Measurements from ENCODE around the gene PCDHA8.
"Not testable (repeated sequence)": the region's sequence is repeated elsewhere in the genome, so short reads cannot be mapped to it uniquely, and the experiment has no call there.

Gene PCDHA8, protein sequence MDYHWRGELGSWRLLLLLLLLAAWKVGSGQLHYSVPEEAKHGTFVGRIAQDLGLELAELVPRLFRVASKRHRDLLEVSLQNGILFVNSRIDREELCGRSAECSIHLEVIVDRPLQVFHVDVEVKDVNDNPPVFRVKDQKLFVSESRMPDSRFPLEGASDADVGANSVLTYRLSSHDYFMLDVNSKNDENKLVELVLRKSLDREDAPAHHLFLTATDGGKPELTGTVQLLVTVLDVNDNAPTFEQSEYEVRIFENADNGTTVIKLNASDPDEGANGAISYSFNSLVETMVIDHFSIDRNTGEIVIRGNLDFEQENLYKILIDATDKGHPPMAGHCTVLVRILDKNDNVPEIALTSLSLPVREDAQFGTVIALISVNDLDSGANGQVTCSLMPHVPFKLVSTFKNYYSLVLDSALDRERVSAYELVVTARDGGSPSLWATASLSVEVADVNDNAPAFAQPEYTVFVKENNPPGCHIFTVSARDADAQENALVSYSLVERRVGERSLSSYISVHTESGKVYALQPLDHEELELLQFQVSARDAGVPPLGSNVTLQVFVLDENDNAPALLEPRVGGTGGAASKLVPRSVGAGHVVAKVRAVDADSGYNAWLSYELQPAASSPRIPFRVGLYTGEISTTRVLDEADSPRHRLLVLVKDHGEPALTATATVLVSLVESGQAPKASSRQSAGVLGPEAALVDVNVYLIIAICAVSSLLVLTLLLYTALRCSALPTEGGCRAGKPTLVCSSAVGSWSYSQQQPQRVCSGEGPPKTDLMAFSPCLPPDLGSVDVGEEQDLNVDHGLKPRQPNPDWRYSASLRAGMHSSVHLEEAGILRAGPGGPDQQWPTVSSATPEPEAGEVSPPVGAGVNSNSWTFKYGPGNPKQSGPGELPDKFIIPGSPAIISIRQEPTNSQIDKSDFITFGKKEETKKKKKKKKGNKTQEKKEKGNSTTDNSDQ

DNA sequence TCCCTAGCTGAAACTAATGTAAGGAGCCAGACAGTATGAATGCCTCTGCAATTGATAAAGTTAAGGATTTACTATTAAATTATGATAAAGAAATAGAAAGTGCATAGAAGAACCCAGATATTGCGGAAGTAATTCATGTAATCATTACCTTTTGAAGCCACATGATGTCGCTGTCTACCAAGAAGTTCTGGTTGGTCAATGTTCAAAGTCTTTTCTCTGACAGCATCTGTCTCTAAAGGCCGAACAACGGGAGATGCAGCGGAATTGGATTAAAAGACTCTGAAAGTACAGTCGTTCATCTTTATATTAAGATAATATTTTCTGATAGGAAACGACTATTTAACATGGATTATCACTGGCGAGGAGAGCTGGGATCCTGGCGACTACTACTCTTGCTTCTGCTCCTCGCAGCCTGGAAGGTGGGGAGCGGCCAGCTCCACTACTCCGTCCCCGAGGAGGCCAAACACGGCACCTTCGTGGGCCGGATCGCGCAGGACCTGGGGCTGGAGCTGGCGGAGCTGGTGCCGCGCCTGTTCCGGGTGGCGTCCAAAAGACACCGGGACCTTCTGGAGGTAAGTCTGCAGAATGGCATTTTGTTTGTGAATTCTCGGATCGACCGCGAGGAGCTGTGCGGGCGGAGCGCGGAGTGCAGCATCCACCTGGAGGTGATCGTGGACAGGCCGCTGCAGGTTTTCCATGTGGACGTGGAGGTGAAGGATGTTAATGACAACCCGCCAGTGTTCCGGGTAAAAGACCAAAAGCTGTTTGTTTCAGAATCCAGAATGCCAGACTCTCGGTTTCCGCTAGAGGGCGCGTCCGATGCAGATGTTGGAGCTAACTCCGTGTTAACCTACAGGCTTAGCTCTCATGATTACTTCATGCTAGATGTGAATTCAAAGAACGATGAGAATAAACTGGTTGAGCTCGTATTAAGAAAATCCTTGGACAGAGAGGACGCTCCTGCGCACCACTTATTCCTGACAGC lies at the start of gene PCDHA8:
PCDHA8 (plus strand) TSS at position 210 of the 985 bp plus-strand sequence; CDS start at position 345, 135 bp downstream.
- peak; percentile 6 for DNase-seq

DNA sequence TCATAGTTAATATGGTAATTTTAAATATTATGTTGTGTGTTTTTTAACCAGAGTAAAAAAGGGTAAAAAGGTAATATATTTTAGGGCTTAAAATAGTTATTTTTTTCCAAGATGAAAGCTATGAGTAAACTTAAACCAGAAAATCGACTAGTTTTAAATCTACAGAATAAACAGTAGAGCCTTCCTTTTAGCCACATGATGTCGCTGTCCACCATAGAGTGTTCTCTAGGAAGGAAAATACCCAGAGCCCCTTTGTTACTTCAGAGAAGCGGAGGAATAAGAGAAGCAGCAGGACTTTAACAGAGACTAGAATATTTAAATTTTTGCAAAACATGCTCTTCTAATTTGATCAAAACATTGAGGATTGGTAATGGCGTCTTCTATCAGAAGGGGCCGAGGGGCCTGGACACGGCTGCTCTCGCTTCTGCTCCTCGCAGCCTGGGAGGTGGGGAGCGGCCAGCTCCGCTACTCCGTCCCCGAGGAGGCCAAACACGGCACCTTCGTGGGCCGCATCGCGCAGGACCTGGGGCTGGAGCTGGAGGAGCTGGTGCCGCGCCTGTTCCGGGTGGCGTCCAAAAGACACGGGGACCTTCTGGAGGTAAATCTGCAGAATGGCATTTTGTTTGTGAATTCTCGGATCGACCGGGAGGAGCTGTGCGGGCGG lies 46.3 kb upstream of the PCDHA8 start, which contains the start of gene PCDHA2:
PCDHA2 (plus strand) TSS at position 258 of the 664 bp plus-strand sequence.
- no peak for DNase-seq

DNA sequence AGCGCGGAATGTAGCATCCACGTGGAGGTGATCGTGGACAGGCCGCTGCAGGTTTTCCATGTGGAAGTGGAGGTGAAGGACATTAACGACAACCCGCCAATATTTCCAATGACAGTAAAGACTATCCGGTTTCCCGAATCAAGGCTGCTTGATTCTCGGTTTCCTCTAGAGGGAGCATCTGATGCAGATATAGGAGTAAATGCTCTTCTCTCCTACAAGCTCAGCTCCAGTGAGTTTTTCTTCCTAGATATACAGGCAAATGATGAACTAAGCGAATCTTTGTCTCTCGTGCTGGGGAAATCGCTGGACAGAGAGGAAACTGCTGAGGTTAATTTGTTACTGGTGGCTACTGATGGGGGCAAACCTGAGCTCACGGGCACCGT lies 45.7 kb upstream of the PCDHA8 start:
- peak; percentile 3 for DNase-seq

DNA sequence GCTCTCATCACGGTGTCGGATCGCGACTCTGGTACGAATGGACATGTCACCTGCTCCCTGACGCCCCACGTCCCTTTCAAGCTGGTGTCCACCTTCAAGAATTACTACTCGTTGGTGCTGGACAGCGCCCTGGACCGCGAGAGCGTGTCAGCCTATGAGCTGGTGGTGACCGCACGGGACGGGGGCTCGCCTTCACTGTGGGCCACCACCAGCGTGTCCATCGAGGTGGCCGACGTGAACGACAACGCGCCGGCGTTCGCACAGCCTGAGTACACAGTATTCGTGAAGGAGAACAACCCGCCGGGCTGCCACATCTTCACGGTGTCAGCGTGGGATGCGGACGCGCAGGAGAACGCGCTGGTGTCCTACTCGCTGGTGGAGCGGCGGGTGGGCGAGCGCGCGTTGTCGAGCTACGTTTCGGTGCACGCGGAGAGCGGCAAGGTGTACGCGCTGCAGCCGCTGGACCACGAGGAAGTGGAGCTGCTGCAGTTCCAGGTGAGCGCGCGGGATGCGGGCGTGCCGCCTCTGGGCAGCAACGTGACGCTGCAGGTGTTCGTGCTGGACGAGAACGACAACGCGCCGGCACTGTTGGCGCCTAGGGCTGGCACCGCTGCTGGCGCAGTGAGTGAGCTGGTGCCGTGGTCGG lies 44.8 kb upstream of the PCDHA8 start:
- DNase-seq, result not testable (repeated sequence)

DNA sequence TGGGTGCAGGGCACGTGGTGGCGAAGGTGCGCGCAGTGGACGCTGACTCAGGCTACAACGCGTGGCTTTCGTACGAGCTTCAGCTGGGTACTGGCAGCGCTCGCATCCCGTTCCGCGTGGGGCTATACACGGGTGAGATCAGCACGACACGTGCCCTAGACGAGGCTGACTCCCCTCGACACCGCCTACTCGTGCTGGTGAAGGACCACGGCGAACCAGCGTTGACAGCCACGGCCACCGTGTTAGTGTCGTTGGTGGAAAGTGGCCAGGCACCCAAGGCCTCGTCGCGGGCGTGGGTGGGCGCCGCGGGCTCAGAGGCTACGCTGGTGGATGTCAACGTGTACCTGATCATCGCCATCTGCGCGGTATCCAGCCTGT lies 44.3 kb upstream of the PCDHA8 start:
- no peak for DNase-seq

DNA sequence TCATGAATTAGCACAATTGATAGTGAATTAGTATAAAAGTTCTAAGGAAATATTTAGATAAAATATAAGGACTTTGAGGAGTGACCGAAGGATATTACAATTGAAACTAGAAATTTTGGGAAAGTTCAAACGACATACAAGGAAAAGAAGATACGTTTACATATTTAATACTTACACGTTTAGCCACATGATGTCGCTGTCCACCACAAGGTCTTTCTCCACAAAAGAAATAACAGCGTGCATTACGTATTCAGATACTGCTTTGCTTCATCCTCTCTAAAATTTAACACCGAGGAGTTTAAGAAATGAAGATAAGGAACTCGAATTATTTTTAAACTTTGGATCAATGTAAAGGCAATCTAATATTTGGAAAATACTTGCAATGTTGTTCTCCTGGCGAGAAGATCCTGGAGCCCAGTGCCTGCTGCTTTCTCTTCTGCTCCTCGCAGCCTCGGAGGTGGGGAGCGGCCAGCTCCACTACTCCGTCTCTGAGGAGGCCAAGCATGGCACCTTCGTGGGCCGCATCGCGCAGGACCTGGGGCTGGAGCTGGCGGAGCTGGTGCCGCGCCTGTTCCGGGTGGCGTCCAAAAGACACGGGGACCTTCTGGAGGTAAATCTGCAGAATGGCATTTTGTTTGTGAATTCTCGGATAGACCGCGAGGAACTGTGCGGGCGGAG lies 40.0 kb upstream of the PCDHA8 start, which contains the start of gene PCDHA3:
PCDHA3 (plus strand) TSS at position 242 of the 678 bp plus-strand sequence.
- DNase-seq, result peak; percentile 9

DNA sequence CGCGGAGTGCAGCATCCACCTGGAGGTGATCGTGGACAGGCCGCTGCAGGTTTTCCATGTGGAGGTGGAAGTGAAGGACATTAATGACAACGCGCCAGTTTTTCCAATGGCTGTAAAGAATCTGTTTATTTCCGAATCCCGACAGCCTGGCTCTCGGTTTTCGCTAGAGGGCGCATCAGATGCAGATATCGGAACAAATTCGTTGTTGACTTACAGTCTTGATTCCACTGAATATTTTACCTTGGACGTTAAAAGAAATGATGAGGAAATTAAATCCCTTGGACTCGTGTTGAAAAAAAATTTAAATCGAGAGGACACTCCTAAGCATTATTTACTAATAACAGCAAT lies 39.5 kb upstream of the PCDHA8 start:
- no peak for DNase-seq

DNA sequence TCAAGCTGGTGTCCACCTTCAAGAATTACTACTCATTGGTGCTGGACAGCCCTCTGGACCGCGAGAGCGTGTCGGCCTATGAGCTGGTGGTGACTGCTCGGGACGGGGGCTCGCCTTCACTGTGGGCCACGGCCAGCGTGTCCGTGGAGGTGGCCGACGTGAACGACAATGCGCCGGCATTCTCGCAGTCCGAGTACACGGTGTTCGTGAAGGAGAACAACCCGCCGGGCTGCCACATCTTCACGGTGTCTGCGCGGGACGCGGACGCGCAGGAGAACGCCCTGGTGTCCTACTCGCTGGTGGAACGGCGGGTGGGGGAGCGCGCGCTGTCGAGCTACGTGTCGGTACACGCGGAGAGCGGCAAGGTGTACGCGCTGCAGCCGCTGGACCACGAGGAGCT lies 38.6 kb upstream of the PCDHA8 start:
- DNase-seq, result not testable (repeated sequence)

DNA sequence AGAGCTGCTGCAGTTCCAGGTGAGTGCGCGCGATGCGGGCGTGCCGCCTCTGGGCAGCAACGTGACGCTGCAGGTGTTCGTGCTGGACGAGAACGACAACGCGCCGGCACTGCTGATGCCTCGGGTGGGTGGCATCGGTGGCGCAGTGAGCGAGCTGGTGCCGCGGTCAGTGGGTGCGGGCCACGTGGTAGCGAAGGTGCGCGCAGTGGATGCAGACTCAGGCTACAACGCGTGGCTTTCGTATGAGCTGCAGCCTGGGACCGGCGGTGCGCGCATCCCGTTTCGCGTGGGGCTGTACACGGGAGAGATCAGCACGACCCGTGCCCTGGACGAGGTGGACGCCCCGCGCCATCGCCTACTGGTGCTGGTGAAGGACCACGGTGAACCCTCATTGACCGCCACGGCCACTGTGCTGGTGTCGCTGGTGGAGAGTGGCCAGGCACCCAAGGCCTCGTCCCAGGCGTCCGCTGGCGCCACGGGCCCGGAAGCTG lies 38.2 kb upstream of the PCDHA8 start:
- no peak for DNase-seq

DNA sequence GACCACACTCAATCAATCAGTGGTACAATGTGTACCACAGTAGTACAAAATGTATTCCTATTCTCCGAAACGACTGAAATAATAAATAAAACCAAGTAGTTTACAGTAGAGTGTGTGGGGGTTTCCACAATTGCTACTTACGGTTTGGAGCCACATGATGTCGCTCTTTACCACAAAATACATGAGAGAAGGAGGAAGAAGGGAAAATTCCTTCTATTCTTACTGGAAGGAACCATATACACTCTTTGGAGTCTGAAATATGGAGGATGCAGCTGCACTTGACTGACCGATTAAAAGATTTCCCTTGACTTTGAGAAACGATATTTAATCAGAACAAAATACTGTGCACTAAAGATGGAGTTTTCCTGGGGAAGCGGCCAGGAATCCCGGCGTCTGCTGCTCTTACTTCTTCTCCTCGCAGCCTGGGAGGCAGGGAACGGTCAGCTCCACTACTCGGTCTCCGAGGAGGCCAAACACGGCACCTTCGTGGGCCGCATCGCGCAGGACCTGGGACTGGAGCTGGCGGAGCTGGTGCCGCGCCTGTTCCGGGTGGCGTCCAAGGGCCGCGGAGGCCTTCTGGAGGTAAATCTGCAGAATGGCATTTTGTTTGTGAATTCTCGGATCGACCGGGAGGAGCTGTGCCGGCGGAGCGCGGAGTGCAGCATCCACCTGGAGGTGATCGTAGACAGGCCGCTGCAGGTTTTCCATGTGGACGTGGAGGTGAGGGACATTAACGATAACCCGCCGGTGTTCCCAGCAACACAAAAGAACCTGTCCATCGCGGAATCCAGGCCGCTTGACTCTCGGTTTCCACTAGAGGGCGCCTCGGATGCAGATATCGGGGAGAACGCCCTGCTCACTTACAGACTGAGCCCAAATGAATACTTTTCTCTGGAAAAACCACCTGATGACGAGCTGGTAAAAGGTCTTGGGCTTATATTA lies 33.9 kb upstream of the PCDHA8 start, which contains the start of gene PCDHA4:
PCDHA4 (plus strand) TSS at position 235 of the 942 bp plus-strand sequence.
- DNase-seq, result peak; percentile 22

DNA sequence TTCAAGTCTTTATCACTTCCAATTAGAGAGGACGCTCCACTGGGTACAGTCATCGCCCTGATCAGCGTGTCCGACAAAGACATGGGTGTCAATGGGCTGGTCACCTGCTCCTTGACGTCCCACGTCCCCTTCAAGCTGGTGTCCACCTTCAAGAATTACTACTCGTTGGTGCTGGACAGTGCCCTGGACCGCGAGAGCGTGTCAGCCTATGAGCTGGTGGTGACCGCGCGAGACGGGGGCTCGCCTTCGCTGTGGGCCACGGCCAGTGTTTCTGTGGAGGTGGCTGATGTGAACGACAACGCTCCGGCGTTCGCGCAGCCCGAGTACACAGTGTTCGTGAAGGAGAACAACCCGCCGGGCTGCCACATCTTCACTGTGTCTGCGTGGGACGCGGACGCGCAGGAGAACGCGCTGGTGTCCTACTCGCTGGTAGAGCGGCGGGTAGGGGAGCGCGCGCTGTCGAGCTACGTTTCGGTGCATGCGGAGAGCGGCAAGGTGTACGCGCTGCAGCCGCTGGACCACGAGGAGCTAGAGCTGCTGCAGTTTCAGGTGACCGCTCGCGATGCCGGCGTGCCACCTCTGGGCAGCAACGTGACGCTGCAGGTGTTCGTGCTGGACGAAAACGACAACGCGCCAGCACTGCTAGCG lies 32.6 kb upstream of the PCDHA8 start:
- DNase-seq, result not testable (repeated sequence)

DNA sequence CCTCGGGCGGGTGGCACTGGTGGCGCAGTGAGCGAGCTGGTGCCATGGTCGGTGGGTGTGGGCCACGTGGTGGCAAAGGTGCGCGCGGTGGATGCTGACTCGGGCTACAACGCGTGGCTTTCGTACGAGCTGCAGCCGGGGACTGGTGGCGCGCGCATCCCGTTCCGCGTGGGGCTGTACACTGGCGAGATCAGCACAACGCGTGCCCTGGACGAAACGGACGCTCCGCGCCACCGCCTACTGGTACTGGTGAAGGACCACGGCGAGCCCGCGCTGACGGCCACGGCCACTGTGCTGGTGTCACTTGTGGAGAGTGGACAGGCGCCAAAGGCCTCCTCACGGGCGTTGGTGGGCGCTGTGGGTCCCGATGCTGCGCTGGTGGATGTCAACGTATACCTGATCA lies 32.1 kb upstream of the PCDHA8 start:
- DNase-seq, result no peak

DNA sequence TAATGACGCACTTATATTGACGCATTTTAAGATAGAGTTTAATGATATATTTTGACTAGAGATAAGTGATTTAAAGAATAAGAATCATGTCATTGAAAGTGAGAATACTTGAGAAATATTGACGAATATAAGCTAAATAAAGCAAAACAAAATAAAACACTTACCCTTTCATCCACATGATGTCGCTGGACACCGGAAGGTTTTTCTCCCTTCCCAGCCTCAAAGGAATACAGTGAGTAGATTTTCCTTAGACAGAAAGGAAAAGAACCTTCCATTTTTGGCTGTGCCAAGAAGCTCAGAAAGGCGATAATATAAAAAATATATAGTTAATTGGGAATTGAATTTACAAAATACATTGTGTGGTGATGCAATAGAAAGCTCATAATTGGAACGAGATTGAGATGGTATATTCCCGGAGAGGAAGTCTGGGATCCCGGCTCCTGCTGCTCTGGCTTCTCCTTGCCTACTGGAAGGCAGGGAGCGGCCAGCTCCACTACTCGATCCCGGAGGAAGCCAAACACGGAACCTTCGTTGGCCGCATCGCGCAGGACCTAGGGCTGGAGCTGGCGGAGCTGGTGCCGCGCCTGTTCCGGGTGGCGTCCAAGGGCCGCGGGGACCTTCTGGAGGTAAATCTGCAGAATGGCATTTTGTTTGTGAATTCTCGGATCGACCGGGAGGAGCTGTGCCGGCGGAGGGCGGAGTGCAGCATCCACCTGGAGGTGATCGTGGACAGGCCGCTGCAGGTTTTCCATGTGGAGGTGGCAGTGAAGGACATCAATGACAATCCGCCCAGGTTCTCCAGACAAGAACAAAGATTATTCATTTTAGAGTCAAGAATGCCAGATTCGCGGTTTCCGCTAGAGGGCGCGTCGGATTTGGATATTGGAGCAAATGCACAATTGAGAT lies 19.4 kb upstream of the PCDHA8 start, which contains the start of gene PCDHA5:
PCDHA5 (plus strand) TSS at position 239 of the 906 bp plus-strand sequence.
- DNase-seq, result peak; percentile 39

DNA sequence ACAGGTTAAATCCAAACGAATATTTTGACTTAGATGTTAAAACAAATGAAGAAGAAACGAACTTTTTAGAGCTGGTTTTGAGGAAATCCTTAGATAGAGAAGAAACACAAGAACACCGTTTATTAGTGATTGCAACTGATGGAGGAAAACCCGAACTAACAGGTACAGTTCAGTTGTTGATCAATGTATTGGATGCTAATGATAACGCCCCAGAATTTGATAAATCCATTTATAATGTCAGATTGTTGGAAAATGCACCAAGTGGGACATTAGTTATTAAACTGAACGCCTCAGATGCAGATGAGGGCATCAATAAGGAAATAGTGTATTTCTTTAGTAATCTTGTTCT lies 18.7 kb upstream of the PCDHA8 start:
- no peak for DNase-seq

DNA sequence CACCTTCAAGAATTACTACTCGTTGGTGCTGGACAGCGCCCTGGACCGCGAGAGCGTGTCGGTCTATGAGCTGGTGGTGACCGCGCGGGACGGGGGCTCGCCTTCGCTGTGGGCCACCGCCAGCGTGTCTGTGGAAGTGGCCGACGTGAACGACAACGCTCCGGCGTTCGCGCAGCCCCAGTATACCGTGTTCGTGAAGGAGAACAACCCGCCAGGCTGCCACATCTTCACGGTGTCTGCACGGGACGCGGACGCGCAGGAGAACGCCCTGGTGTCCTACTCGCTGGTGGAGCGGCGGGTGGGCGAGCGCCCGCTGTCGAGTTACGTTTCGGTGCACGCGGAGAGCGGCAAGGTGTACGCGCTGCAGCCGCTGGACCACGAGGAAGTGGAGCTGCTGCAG lies 18.0 kb upstream of the PCDHA8 start:
- not testable (repeated sequence) for DNase-seq

DNA sequence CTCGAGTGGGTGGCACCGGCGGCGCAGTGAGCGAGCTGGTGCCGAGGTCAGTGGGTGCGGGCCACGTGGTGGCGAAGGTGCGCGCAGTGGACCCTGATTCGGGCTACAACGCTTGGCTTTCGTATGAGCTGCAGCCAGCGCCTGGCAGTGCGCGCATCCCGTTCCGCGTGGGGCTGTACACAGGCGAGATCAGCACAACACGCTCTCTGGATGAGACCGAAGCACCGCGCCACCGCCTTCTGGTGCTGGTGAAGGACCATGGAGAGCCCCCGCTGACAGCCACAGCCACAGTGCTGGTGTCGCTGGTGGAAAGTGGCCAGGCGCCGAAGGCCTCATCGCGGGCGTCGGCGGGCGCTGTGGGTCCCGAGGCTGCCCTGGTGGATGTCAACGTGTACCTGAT lies 17.5 kb upstream of the PCDHA8 start:
- no peak for DNase-seq

DNA sequence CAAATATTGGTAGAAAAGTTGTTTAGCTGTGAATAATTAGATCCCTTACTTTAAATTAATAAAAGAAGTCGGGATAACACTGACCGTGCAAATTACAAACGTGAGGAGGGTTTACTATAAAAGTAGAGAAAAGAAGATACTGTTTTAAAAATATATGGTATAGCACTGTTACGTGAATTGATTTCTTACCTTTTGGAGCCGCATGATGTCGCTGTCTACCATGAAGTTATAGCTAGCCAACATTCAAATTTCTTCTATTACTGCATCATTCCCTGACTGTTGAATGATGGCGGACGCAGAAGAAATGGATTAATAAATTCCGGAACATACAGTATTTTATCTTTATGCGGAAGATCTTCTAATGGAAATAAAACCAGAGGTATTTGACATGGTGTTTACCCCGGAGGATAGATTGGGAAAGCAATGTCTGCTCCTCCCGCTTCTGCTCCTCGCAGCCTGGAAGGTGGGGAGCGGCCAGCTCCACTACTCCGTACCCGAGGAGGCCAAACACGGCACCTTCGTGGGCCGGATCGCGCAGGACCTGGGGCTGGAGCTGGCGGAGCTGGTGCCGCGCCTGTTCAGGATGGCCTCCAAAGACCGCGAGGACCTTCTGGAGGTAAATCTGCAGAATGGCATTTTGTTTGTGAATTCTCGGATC lies 13.2 kb upstream of the PCDHA8 start, which contains the start of gene PCDHA6:
PCDHA6 (plus strand) TSS at position 257 of the 658 bp plus-strand sequence; CDS start at position 389, 132 bp downstream.
- no peak for DNase-seq
